Spinal cord (tissue), 10 donors: ENCODE results near the gene C1QB. TPM values are rescaled to one million over a fixed set of nuclear protein-coding genes. Genes with fewer than 3 reads are reported as not detected.

Source experiments
- DNase-seq, 6 donors: peaks; one replicate each; pipeline versions ENCODE4 v3.0.0 to v3.0.0-alpha.2; 2013 to 2015; ENCODE audit warnings: low spot score in 6 of 6, low read depth in 4 of 6
- H3K27ac ChIP-seq: one replicate; pipeline ENCODE4 v1.5.1; 2013; ENCODE audit warnings: low read depth, low read length, control low read depth
- H3K27me3 ChIP-seq: one replicate; pipeline ENCODE4 v1.6.1; 2013; ENCODE audit warnings: low read length; ENCODE audit not compliant: control insufficient read depth, insufficient read depth
- H3K36me3 ChIP-seq: one replicate; pipeline ENCODE4 v1.6.1; 2013; ENCODE audit warnings: low read length; ENCODE audit not compliant: control insufficient read depth, insufficient read depth
- H3K4me1 ChIP-seq: one replicate; pipeline ENCODE4 v1.6.1; 2013; ENCODE audit warnings: low read length; ENCODE audit not compliant: control insufficient read depth, insufficient read depth
- H3K4me3 ChIP-seq: one replicate; pipeline ENCODE4 v1.5.1; 2013; ENCODE audit warnings: low read depth, low read length, control low read depth
- H3K9me3 ChIP-seq: one replicate; pipeline ENCODE4 v1.6.1; 2013; ENCODE audit warnings: low read length; ENCODE audit not compliant: control insufficient read depth, insufficient read depth
- WGBS: methylation state at CpG from one replicate; pipeline ENCODE4 v1.1.5; 2013; ENCODE audit warnings: missing lambda C conversion rate; ENCODE audit not compliant: insufficient coverage; 5-methylcytosine and 5-hydroxymethylcytosine counted together
- long read RNA-seq, 4 donors: transcript quantifications; one replicate each; lab custom pipeline, GENCODE V29; 2026
- polyA plus RNA-seq, 2 donors: library from polyadenylated mRNA; unstranded; fragments of 120-200 nt; gene quantifications; one replicate each; pipeline ENCODE4 v1.2.1, GENCODE V29; 2013; ENCODE audit not compliant: insufficient read length in 2 of 2
- total RNA-seq, 2 donors: library from RNA; depleted of rRNA in 1 of 2; stranded (reverse); fragments of 120-200 nt in 1 of 2; fragments of >200 nt in 1 of 2; gene quantifications; one replicate each; pipeline versions ENCODE4 v1.2.3 to v1.2.4, GENCODE V29; 2013 to 2014
- donor health status: healthy.

Gene C1QB, protein sequence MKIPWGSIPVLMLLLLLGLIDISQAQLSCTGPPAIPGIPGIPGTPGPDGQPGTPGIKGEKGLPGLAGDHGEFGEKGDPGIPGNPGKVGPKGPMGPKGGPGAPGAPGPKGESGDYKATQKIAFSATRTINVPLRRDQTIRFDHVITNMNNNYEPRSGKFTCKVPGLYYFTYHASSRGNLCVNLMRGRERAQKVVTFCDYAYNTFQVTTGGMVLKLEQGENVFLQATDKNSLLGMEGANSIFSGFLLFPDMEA
- total RNA-seq (10 to 100 TPM; 39.1 to 44.5 TPM), polyA plus RNA-seq (10 to 100 TPM; 28.6 to 42.7 TPM)
- long read RNA-seq, donor 1, transcript C1QB-203 (3 exons, 1,254 nt), result major isoform, 19 of 19 reads
- long read RNA-seq, donor 1, partial matches to known transcripts, result 0 of 19 reads
- long read RNA-seq, donor 1, other reads (novel, unspliced or antisense), result 0 of 19 reads
- long read RNA-seq, donor 2, transcript C1QB-203 (3 exons, 1,254 nt), result major isoform, 9 of 9 reads
- long read RNA-seq, donor 2, partial matches to known transcripts, result 0 of 9 reads
- long read RNA-seq, donor 2, other reads (novel, unspliced or antisense), result 0 of 9 reads
- long read RNA-seq, donor 3, transcript C1QB-203 (3 exons, 1,254 nt), result major isoform, 11 of 21 reads
- long read RNA-seq, donor 3, partial matches to known transcripts, result 9 of 21 reads
- long read RNA-seq, donor 3, other reads (novel, unspliced or antisense), result 0 of 21 reads
- long read RNA-seq, donor 4, transcript C1QB-203 (3 exons, 1,254 nt), result major isoform, 15 of 15 reads
- long read RNA-seq, donor 4, partial matches to known transcripts, result 0 of 15 reads
- long read RNA-seq, donor 4, other reads (novel, unspliced or antisense), result 0 of 15 reads

GRCh38 chr1:22652881-22653316 lies at the start of gene C1QB:
Gene C1QB, plus strand, starts transcription at chr1:22653236. Its CDS starts 6,227 bp downstream, at chr1:22659463.
- Histone ChIP-seq H3K36me3 (no peaks in the 10 kb centered on the region), H3K4me3 (peak within 1 kb of the TSS; percentile 9), H3K27me3 (no peaks in the 10 kb centered on the region), H3K4me1 (peaks cover 6% of the 10 kb centered on the region), H3K27ac (no peak within 1 kb of the TSS), H3K9me3 (no peaks in the 10 kb centered on the region)
- 83% methylated on average over 9 of the region's 13 CpGs for WGBS
- no peak for DNase-seq

DNA sequence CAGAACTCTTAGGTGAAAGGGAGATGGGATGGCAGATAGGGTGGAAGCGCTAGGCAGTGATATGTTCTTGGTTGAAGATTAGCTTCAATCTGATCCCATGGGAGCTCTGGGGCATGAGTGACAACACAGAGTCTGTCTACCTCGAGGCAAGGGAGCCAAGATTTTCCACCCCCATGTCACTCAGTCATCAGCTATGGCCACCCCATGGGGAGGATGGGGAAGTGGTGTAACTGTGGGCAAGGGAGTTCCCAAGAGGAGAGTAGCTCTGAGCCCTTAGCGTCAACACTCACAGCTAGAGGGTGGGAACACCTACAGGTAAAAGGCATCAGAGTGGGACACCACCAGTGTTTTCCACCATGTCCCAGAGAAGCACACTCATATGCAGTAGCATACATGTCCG lies 46.9 kb upstream of the C1QB start:
- 63% methylated on average over 2 of the region's 4 CpGs for WGBS
- Histone ChIP-seq H3K9me3 (no peaks in the 10 kb centered on the region), H3K4me3 (no peak overlapping the region), H3K27me3 (peaks cover 32% of the 10 kb centered on the region), H3K27ac (no peak overlapping the region), H3K4me1 (no peaks in the 10 kb centered on the region), H3K36me3 (peaks cover 14% of the 10 kb centered on the region)
- DNase-seq, result no peak

- peaks cover 6% of the 10 kb centered on the region for H3K36me3 ChIP-seq
- no peak overlapping the region for H3K27ac ChIP-seq
- H3K4me3 ChIP-seq, result no peak overlapping the region
- peaks cover 32% of the 10 kb centered on the region for H3K27me3 ChIP-seq
- H3K4me1 ChIP-seq, result no peaks in the 10 kb centered on the region
- WGBS, result 13% methylated on average over 9 of the region's 10 CpGs
- DNase-seq, result no peak
- H3K9me3 ChIP-seq, result no peaks in the 10 kb centered on the region
Measured at GRCh38 chr1:22607154-22607553, 45.9 kb upstream of the C1QB start.

DNA sequence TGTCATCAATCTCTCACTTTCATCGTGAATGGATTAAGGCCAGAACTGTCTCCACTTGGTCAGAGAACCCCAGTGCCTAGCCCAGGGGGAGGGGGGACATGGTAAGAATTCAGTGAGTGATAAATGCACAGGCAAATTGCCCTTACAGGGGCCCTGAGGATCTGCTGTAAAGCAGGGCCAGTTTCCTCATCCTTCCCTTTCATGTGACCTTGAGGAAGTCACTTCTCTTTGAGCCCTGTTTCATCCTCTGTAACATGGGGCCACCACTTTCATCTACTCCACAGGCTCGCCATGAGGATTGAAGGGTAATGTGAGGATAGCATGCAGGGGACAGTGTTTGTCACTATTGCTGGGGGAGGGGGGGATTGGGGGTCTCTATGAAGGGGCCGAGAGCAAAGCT lies 44.7 kb upstream of the C1QB start:
- no peaks in the 10 kb centered on the region for H3K36me3 ChIP-seq
- no peak overlapping the region for H3K4me3 ChIP-seq
- DNase-seq, result no peak
- no peaks in the 10 kb centered on the region for H3K4me1 ChIP-seq
- no peak overlapping the region for H3K27ac ChIP-seq
- peaks cover 28% of the 10 kb centered on the region for H3K27me3 ChIP-seq
- 80% methylated on average over 1 of the region's 3 CpGs for WGBS
- H3K9me3 ChIP-seq, result no peaks in the 10 kb centered on the region

DNA sequence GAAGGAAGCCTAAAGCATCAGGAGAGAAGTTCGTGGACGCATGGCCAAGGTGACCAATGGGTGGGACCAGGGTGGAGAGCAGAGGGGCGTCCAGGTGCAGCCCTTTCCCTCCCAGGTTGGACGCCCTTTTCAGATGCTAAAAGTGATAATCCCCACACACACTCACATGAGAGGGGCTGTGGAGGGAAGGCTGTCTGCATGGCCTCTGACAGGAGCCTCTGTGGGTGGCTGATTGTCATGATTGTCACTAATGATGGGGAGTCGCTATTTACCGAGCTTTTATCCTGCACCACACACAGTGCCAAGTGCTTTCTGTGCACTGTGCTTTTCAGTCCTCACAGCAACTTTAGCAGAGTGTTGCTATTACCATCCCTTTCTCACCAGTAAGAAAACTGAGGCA lies 43.7 kb upstream of the C1QB start:
- peaks cover 7% of the 10 kb centered on the region for H3K4me1 ChIP-seq
- no peak overlapping the region for H3K27ac ChIP-seq
- H3K4me3 ChIP-seq, result no peak overlapping the region
- no peaks in the 10 kb centered on the region for H3K36me3 ChIP-seq
- WGBS, result 0% methylated on average over 2 of the region's 6 CpGs
- H3K27me3 ChIP-seq, result peaks cover 28% of the 10 kb centered on the region
- no peaks in the 10 kb centered on the region for H3K9me3 ChIP-seq
- no peak for DNase-seq

GRCh38 chr1:22611530-22611947 lies 41.5 kb upstream of the C1QB start:
- peaks cover 7% of the 10 kb centered on the region for H3K4me1 ChIP-seq
- WGBS, result 22% methylated on average over 5 of the region's 7 CpGs
- H3K27me3 ChIP-seq, result peaks cover 19% of the 10 kb centered on the region
- peak; percentile 15 to 73 (median 40) for DNase-seq
- no peak overlapping the region for H3K27ac ChIP-seq
- H3K9me3 ChIP-seq, result no peaks in the 10 kb centered on the region
- no peak overlapping the region for H3K4me3 ChIP-seq
- no peaks in the 10 kb centered on the region for H3K36me3 ChIP-seq

- peaks cover 15% of the 10 kb centered on the region for H3K27me3 ChIP-seq
- H3K9me3 ChIP-seq, result no peaks in the 10 kb centered on the region
Measured at GRCh38 chr1:22612671-22613571, 40.1 kb upstream of the C1QB start.

DNA sequence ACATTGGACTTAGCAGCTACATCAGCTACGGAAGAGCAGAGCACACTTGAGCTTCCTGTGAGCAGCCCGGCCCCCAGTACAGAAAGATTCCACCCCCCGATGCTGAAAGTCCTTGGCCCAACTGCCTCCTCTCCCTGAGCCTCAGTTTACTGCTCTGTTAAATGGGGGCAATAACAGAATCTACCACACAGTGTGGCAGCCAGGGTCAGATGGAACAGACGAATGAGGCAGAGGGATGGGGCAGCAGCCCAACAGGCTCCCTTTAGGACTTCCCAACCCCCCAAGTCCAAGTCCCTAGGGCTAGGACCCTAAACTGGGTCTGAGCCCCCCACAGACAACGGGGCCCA lies 39.5 kb upstream of the C1QB start:
- Histone ChIP-seq H3K9me3 (no peaks in the 10 kb centered on the region), H3K27me3 (peaks cover 16% of the 10 kb centered on the region), H3K4me1 (peaks cover 12% of the 10 kb centered on the region), H3K4me3 (no peak overlapping the region), H3K27ac (no peak overlapping the region), H3K36me3 (no peaks in the 10 kb centered on the region)
- no peak for DNase-seq
- WGBS, result 66% methylated on average over 5 of the region's 5 CpGs

More at GRCh38 chr1:22612671-22613571, 40.1 kb upstream of the C1QB start:
- DNase-seq, result no peak
- no peak overlapping the region for H3K4me3 ChIP-seq
- H3K27ac ChIP-seq, result no peak overlapping the region
- H3K36me3 ChIP-seq, result no peaks in the 10 kb centered on the region
- 50% methylated on average over 7 of the region's 12 CpGs for WGBS
- peaks cover 7% of the 10 kb centered on the region for H3K4me1 ChIP-seq

DNA sequence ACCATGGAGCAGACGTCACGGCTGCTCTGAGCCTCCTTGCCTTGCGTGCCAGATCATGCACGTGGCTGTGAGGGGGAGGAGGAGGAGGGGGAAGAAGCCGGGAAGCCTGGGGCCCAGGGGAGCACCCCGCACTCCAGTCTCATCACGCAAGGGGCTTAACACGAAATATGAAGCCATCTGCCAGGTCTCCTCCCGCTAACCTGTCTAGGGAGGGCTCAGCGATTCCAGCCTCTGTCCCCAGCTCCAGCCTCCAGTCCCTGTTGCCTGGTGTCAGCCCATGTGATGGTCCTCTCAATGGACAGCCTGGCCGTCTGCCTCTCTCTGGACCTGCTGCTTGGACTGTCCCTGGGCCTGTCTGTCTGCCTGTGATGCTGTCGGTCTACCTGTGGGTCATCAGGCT lies 39.1 kb upstream of the C1QB start:
- no peaks in the 10 kb centered on the region for H3K36me3 ChIP-seq
- peaks cover 12% of the 10 kb centered on the region for H3K4me1 ChIP-seq
- H3K27me3 ChIP-seq, result peaks cover 16% of the 10 kb centered on the region
- WGBS, result 50% methylated on average over 12 of the region's 12 CpGs
- no peak overlapping the region for H3K27ac ChIP-seq
- H3K4me3 ChIP-seq, result no peak overlapping the region
- DNase-seq, result no peak
- no peaks in the 10 kb centered on the region for H3K9me3 ChIP-seq
